Measurements from ENCODE around the gene WWTR1.

GRCh38 chr3:149490260-149490971 is 167.4 kb downstream of the WWTR1 start:
- no peak for TF ChIP-seq CTCF (optimal IDR thresholded peaks at IDR 0.05 in 1 of 3, IDR thresholded peaks at IDR 0.05 in 1 of 3, conservative IDR thresholded peaks at IDR 0.05 in 1 of 3; ENCODE audit: extremely low read depth in 1 of 3, insufficient read depth in 2 of 3, low read length in 3 of 3)
- TF ChIP-seq EZH2 (IDR thresholded peaks at IDR 0.05; ENCODE audit: low read length): no peak
